ENCODE data around the gene EEF2.

The EEF2 gene

GRCh38 chr19:3984908-3985642 is at the start of gene EEF2:
Gene EEF2 (minus strand): TSS chr19:3985463. CDS start chr19:3985380, 83 bp downstream.
- DNase-seq (ENCODE audit: low read depth in 3 of 3): peak; percentile 78 to 86 (median 81)

- DNase-seq (ENCODE audit: low read depth in 3 of 3): no peak
Measured at GRCh38 chr19:4034048-4035017, 49.1 kb upstream of the EEF2 start.

GRCh38 chr19:4033028-4033956 is 48.0 kb upstream of the EEF2 start:
- no peak for DNase-seq (ENCODE audit: low read depth in 3 of 3)

GRCh38 chr19:4032436-4032835 is 47.2 kb upstream of the EEF2 start:
- DNase-seq (ENCODE audit: low read depth in 3 of 3): no peak

- DNase-seq (ENCODE audit: low read depth in 3 of 3): no peak
Measured at GRCh38 chr19:4031420-4031819, 46.2 kb upstream of the EEF2 start.

GRCh38 chr19:4030981-4031380 is 45.7 kb upstream of the EEF2 start:
- DNase-seq (ENCODE audit: low read depth in 3 of 3): no peak

GRCh38 chr19:4030552-4030951 is 45.3 kb upstream of the EEF2 start:
- DNase-seq (ENCODE audit: low read depth in 3 of 3): no peak

- DNase-seq (ENCODE audit: low read depth in 3 of 3): no peak
Measured at GRCh38 chr19:4029247-4029614, 44.0 kb upstream of the EEF2 start.

GRCh38 chr19:4028334-4029246 is 43.3 kb upstream of the EEF2 start:
- DNase-seq (ENCODE audit: low read depth in 3 of 3): no peak

GRCh38 chr19:4027146-4027545 is 41.9 kb upstream of the EEF2 start:
- DNase-seq (ENCODE audit: low read depth in 3 of 3): no peak

- no peak for DNase-seq (ENCODE audit: low read depth in 3 of 3)
Measured at GRCh38 chr19:4025317-4025716, 40.1 kb upstream of the EEF2 start.

GRCh38 chr19:4023600-4024398 is 38.5 kb upstream of the EEF2 start:
- no peak for DNase-seq (ENCODE audit: low read depth in 3 of 3)

- DNase-seq (ENCODE audit: low read depth in 3 of 3): no peak
Measured at GRCh38 chr19:4019578-4019977, 34.3 kb upstream of the EEF2 start.

GRCh38 chr19:4018775-4019504 is 33.7 kb upstream of the EEF2 start:
- DNase-seq (ENCODE audit: low read depth in 3 of 3): no peak

- DNase-seq (ENCODE audit: low read depth in 3 of 3): no peak
Measured at GRCh38 chr19:4018140-4018613, 32.9 kb upstream of the EEF2 start.

GRCh38 chr19:4016903-4017638 is 31.8 kb upstream of the EEF2 start:
- DNase-seq (ENCODE audit: low read depth in 3 of 3): no peak

- no peak for DNase-seq (ENCODE audit: low read depth in 3 of 3)
Measured at GRCh38 chr19:4016486-4016885, 31.2 kb upstream of the EEF2 start.

GRCh38 chr19:4015705-4016402 is 30.6 kb upstream of the EEF2 start:
- DNase-seq (ENCODE audit: low read depth in 3 of 3): no peak
